Choroid plexus epithelial cell (primary cell): ENCODE results near the gene FUT2.

Experiments
- DNase-seq: peaks from one replicate; pipeline ENCODE4 v3.0.0-alpha.2; 2010; ENCODE audit warnings: low read depth
- H3K4me3 ChIP-seq: 2 replicates; pipeline ENCODE4 v1.5.1; 2011; ENCODE audit warnings: low read depth, mild to moderate bottlenecking, control low read depth, low read length, moderate library complexity
- CTCF ChIP-seq: conservative IDR thresholded peaks from 2 replicates; pipeline ENCODE4 v1.5.1; 2011; ENCODE audit warnings: low read depth, mild to moderate bottlenecking, control low read depth, inconsistent platforms, low read length, moderate library complexity

Gene FUT2

GRCh38 chr19:48741129-48741999 lies 45.6 kb downstream of the FUT2 start:
- TF ChIP-seq CTCF = no peak
- H3K4me3 ChIP-seq = no peak overlapping the region
- no peak for DNase-seq

GRCh38 chr19:48742096-48742495 lies 46.3 kb downstream of the FUT2 start:
- no peak for TF ChIP-seq CTCF
- H3K4me3 ChIP-seq = no peak overlapping the region

GRCh38 chr19:48745208-48745995 lies 49.6 kb downstream of the FUT2 start:
- no peak for TF ChIP-seq CTCF
- no peak overlapping the region for H3K4me3 ChIP-seq
- peak; percentile 80 for DNase-seq

More at GRCh38 chr19:48742096-48742495, 46.3 kb downstream of the FUT2 start:
- DNase-seq = no peak

- no peak for DNase-seq
- no peak for TF ChIP-seq CTCF
- H3K4me3 ChIP-seq = no peak overlapping the region
Observed at GRCh38 chr19:48746110-48746509, 50.3 kb downstream of the FUT2 start.

- peak within 1 kb of the TSS; percentile 76 for H3K4me3 ChIP-seq
- TF ChIP-seq CTCF = no peak
- peak; percentile 92 for DNase-seq
Observed at GRCh38 chr19:48746738-48747575, 51.2 kb downstream of the FUT2 start, which contains the start of gene IZUMO1. Gene IZUMO1, minus strand, starts transcription at chr19:48746909. Its CDS starts 1,050 bp downstream, at chr19:48745859.

GRCh38 chr19:48749571-48750198 lies 53.9 kb downstream of the FUT2 start:
- H3K4me3 ChIP-seq = no peak overlapping the region
- no peak for TF ChIP-seq CTCF
- no peak for DNase-seq
